ENCODE results near the gene MACC1. TPM values are rescaled to one million over a fixed set of nuclear protein-coding genes. Genes with fewer than 3 reads are reported as not detected.

The MACC1 gene
- total and polyA plus RNA-seq, 4 donors = 0.02 to 1.0 (median 0.50) TPM

DNA sequence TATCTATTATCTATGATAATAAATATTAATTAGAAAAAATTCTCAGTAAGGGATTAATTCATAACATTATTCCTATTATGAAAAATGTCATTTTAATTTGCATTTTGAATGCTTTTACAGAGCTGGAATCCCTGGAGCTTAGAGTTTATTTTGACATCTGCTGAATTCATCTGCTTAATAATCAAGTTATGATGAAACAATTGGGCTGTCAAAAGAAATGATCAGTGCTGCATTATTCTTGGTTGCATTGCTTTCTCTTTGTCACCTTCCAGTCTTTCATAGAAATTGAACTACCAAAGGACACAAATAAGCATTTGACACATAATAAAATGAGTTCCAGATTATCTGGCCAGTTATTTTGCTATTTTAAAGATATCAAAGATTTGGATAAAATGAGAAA lies 40.0 kb upstream of the MACC1 start:
- Histone ChIP-seq H3K4me1 (ENCODE audit: control insufficient read depth in 4 of 4, insufficient read depth in 4 of 4, low read length in 3 of 4) (no peaks in the 10 kb centered on the region), H3K4me3 (ENCODE audit: low read depth in 1 of 3, low read length in 3 of 3) (no peak overlapping the region), H3K36me3 (ENCODE audit: control insufficient read depth in 4 of 4, insufficient read depth in 3 of 4, low read depth in 1 of 4, low read length in 3 of 4) (no peaks in the 10 kb centered on the region), H3K27ac (ENCODE audit: low read depth in 1 of 2, low read length in 2 of 2) (no peak overlapping the region), H3K9me3 (ENCODE audit: control insufficient read depth in 4 of 4, low read length in 3 of 4) (no peaks in the 10 kb centered on the region), H3K9ac (ENCODE audit: low read depth in 1 of 2, low read length in 2 of 2) (no peak overlapping the region), H3K27me3 (ENCODE audit: control insufficient read depth in 4 of 4, insufficient read depth in 4 of 4, low read length in 3 of 4) (peaks cover 0 to 2% (median 0%) of the 10 kb centered on the region in 4 donors)
- TF ChIP-seq NR2F2 (IDR thresholded peaks at IDR 0.05) (no peak), JUND (IDR thresholded peaks at IDR 0.05) (no peak), GABPA (IDR thresholded peaks at IDR 0.05 in 1 of 2, conservative IDR thresholded peaks at IDR 0.05 in 1 of 2) (no peak), SP1 (IDR thresholded peaks at IDR 0.05) (no peak), HNF4A (conservative IDR thresholded peaks at IDR 0.05) (no peak), RXRA (IDR thresholded peaks at IDR 0.05) (no peak), TAF1 (conservative IDR thresholded peaks at IDR 0.05) (no peak), FOXA2 (IDR thresholded peaks at IDR 0.05) (no peak), EGR1 (IDR thresholded peaks at IDR 0.05; ENCODE audit: low read depth in 2 of 2) (no peak), YY1 (IDR thresholded peaks at IDR 0.05) (no peak)
- TF ChIP-seq, protein P1, sequence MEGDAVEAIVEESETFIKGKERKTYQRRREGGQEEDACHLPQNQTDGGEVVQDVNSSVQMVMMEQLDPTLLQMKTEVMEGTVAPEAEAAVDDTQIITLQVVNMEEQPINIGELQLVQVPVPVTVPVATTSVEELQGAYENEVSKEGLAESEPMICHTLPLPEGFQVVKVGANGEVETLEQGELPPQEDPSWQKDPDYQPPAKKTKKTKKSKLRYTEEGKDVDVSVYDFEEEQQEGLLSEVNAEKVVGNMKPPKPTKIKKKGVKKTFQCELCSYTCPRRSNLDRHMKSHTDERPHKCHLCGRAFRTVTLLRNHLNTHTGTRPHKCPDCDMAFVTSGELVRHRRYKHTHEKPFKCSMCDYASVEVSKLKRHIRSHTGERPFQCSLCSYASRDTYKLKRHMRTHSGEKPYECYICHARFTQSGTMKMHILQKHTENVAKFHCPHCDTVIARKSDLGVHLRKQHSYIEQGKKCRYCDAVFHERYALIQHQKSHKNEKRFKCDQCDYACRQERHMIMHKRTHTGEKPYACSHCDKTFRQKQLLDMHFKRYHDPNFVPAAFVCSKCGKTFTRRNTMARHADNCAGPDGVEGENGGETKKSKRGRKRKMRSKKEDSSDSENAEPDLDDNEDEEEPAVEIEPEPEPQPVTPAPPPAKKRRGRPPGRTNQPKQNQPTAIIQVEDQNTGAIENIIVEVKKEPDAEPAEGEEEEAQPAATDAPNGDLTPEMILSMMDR (IDR thresholded peaks at IDR 0.05; ENCODE audit: low read depth, low read length, missing input control) = no peak
- TF ChIP-seq, protein P2, sequence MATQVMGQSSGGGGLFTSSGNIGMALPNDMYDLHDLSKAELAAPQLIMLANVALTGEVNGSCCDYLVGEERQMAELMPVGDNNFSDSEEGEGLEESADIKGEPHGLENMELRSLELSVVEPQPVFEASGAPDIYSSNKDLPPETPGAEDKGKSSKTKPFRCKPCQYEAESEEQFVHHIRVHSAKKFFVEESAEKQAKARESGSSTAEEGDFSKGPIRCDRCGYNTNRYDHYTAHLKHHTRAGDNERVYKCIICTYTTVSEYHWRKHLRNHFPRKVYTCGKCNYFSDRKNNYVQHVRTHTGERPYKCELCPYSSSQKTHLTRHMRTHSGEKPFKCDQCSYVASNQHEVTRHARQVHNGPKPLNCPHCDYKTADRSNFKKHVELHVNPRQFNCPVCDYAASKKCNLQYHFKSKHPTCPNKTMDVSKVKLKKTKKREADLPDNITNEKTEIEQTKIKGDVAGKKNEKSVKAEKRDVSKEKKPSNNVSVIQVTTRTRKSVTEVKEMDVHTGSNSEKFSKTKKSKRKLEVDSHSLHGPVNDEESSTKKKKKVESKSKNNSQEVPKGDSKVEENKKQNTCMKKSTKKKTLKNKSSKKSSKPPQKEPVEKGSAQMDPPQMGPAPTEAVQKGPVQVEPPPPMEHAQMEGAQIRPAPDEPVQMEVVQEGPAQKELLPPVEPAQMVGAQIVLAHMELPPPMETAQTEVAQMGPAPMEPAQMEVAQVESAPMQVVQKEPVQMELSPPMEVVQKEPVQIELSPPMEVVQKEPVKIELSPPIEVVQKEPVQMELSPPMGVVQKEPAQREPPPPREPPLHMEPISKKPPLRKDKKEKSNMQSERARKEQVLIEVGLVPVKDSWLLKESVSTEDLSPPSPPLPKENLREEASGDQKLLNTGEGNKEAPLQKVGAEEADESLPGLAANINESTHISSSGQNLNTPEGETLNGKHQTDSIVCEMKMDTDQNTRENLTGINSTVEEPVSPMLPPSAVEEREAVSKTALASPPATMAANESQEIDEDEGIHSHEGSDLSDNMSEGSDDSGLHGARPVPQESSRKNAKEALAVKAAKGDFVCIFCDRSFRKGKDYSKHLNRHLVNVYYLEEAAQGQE (IDR thresholded peaks at IDR 0.05) = no peak
- TF ChIP-seq, protein P3, sequence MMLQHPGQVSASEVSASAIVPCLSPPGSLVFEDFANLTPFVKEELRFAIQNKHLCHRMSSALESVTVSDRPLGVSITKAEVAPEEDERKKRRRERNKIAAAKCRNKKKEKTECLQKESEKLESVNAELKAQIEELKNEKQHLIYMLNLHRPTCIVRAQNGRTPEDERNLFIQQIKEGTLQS (IDR thresholded peaks at IDR 0.05) = no peak
- TF ChIP-seq, protein P4, sequence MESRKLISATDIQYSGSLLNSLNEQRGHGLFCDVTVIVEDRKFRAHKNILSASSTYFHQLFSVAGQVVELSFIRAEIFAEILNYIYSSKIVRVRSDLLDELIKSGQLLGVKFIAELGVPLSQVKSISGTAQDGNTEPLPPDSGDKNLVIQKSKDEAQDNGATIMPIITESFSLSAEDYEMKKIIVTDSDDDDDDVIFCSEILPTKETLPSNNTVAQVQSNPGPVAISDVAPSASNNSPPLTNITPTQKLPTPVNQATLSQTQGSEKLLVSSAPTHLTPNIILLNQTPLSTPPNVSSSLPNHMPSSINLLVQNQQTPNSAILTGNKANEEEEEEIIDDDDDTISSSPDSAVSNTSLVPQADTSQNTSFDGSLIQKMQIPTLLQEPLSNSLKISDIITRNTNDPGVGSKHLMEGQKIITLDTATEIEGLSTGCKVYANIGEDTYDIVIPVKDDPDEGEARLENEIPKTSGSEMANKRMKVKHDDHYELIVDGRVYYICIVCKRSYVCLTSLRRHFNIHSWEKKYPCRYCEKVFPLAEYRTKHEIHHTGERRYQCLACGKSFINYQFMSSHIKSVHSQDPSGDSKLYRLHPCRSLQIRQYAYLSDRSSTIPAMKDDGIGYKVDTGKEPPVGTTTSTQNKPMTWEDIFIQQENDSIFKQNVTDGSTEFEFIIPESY (IDR thresholded peaks at IDR 0.05) = no peak
- TF ChIP-seq, protein P5, sequence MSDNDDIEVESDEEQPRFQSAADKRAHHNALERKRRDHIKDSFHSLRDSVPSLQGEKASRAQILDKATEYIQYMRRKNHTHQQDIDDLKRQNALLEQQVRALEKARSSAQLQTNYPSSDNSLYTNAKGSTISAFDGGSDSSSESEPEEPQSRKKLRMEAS (IDR thresholded peaks at IDR 0.05) = no peak
- DNase-seq (ENCODE audit: low spot score) = no peak

DNA sequence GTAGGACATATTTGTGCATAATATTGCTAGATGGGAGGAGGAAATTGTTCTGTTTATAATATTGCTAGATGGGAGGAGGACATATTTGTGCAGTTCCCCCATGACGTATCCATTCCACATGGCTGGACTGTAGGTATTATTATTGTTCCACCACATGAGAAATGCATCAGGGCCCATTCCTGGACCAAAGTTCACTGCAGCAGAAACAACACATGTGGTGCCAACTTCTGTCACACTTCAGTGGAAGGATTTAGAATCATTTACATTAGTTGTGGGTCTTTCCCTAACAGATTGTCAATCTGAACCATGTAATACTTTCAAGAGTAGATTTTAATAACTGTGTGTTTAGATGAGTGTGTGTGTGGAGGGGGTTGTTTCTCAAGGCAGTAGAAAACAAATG lies 32.7 kb upstream of the MACC1 start:
- H3K4me3 ChIP-seq (ENCODE audit: low read depth in 1 of 3, low read length in 3 of 3) = no peak overlapping the region
- no peak overlapping the region for H3K9ac ChIP-seq (ENCODE audit: low read depth in 1 of 2, low read length in 2 of 2)
- no peaks in the 10 kb centered on the region for H3K27me3 ChIP-seq (ENCODE audit: control insufficient read depth in 4 of 4, insufficient read depth in 4 of 4, low read length in 3 of 4)
- no peaks in the 10 kb centered on the region for H3K9me3 ChIP-seq (ENCODE audit: control insufficient read depth in 4 of 4, low read length in 3 of 4)
- no peak overlapping the region for H3K27ac ChIP-seq (ENCODE audit: low read depth in 1 of 2, low read length in 2 of 2)
- 82% methylated on average over 1 of the region's 1 CpG for WGBS
- no peak for DNase-seq (ENCODE audit: low spot score)
- no peaks in the 10 kb centered on the region for H3K36me3 ChIP-seq (ENCODE audit: control insufficient read depth in 4 of 4, insufficient read depth in 3 of 4, low read depth in 1 of 4, low read length in 3 of 4)
- no peaks in the 10 kb centered on the region for H3K4me1 ChIP-seq (ENCODE audit: control insufficient read depth in 4 of 4, insufficient read depth in 4 of 4, low read length in 3 of 4)
- TF ChIP-seq YY1 (IDR thresholded peaks at IDR 0.05) (no peak), HNF4A (conservative IDR thresholded peaks at IDR 0.05) (no peak), HNF4G (IDR thresholded peaks at IDR 0.05) (no peak), RXRA (IDR thresholded peaks at IDR 0.05) (no peak), NR2F2 (IDR thresholded peaks at IDR 0.05) (no peak), JUND (IDR thresholded peaks at IDR 0.05) (no peak), GABPA (IDR thresholded peaks at IDR 0.05 in 1 of 2, conservative IDR thresholded peaks at IDR 0.05 in 1 of 2) (no peak)
- TF ChIP-seq, protein P3 (IDR thresholded peaks at IDR 0.05) = no peak
- TF ChIP-seq, protein P5 (IDR thresholded peaks at IDR 0.05) = no peak
- TF ChIP-seq, protein P2 (IDR thresholded peaks at IDR 0.05) = no peak
- TF ChIP-seq, protein P1 (IDR thresholded peaks at IDR 0.05; ENCODE audit: low read depth, low read length, missing input control) = no peak

All from liver (tissue), 9 donors.